ENCODE measurements around the gene SH2D5.

Gene SH2D5

GRCh38 chr1:20686883-20687725 is 45.4 kb downstream of the SH2D5 start:
- DNase-seq (ENCODE audit: low read depth) = no peak
- TF ChIP-seq CTCF (IDR thresholded peaks at IDR 0.05; ENCODE audit: low read depth, low read length, missing control alignments) = no peak
- no peak overlapping the region for H3K4me3 ChIP-seq (ENCODE audit: low read depth, low read length)
- in situ Hi-C loops (cut with HindIII; ENCODE audit: low sequenced_read_pairs) = no loop called here

GRCh38 chr1:20685741-20686140 is 46.8 kb downstream of the SH2D5 start:
- in situ Hi-C loops (cut with HindIII; ENCODE audit: low sequenced_read_pairs) = no loop called here
- no peak for DNase-seq (ENCODE audit: low read depth)
- TF ChIP-seq CTCF (IDR thresholded peaks at IDR 0.05; ENCODE audit: low read depth, low read length, missing control alignments) = no peak
- H3K4me3 ChIP-seq (ENCODE audit: low read depth, low read length) = no peak overlapping the region

GRCh38 chr1:20685099-20685662 is 47.3 kb downstream of the SH2D5 start:
- H3K4me3 ChIP-seq (ENCODE audit: low read depth, low read length) = no peak overlapping the region
- no peak for DNase-seq (ENCODE audit: low read depth)
- in situ Hi-C loops (cut with HindIII; ENCODE audit: low sequenced_read_pairs) = no loop called here
- TF ChIP-seq CTCF (IDR thresholded peaks at IDR 0.05; ENCODE audit: low read depth, low read length, missing control alignments) = no peak

- in situ Hi-C loops (cut with HindIII; ENCODE audit: low sequenced_read_pairs) = no loop called here
- no peak for TF ChIP-seq CTCF (IDR thresholded peaks at IDR 0.05; ENCODE audit: low read depth, low read length, missing control alignments)
- H3K4me3 ChIP-seq (ENCODE audit: low read depth, low read length) = no peak overlapping the region
Observed at GRCh38 chr1:20684651-20685050, 47.9 kb downstream of the SH2D5 start.

GRCh38 chr1:20684050-20684620 is 48.4 kb downstream of the SH2D5 start:
- in situ Hi-C loops (cut with HindIII; ENCODE audit: low sequenced_read_pairs) = no loop called here
- DNase-seq (ENCODE audit: low read depth) = no peak
- TF ChIP-seq CTCF (IDR thresholded peaks at IDR 0.05; ENCODE audit: low read depth, low read length, missing control alignments) = no peak
- H3K4me3 ChIP-seq (ENCODE audit: low read depth, low read length) = no peak overlapping the region

More at GRCh38 chr1:20684651-20685050, 47.9 kb downstream of the SH2D5 start:
- DNase-seq (ENCODE audit: low read depth) = no peak

- no peak overlapping the region for H3K4me3 ChIP-seq (ENCODE audit: low read depth, low read length)
- in situ Hi-C loops (cut with HindIII; ENCODE audit: low sequenced_read_pairs) = no loop called here
- no peak for TF ChIP-seq CTCF (IDR thresholded peaks at IDR 0.05; ENCODE audit: low read depth, low read length, missing control alignments)
- no peak for DNase-seq (ENCODE audit: low read depth)
Observed at GRCh38 chr1:20683614-20684013, 48.9 kb downstream of the SH2D5 start.
